ENCODE results near the gene ZYX.

Gene ZYX

DNA sequence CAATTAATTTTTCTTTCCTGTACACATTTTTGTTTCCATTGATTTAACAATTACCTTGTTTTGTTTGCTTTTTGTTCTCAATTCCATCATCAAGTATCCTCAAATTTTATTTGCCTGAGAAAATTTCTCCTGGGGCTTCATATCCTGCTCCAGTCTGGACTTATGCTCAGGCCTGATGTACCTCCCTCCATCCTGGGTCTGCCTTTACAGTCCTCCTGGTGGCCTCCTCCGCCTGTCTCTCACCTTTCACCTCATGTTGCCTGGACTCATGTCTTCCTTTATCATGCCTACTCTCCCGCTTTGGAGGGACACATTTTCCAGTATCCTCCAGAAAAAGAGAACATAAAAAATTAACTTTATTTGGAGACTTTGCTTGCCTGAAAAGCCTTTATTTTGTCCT lies 50.0 kb downstream of the ZYX start:
- Histone ChIP-seq H3K4me2 (ENCODE audit: low read depth, low read length, poor library complexity, severe bottlenecking) (no peak overlapping the region), H3K79me2 (ENCODE audit: insufficient read depth, low read length) (no peaks in the 10 kb centered on the region), H3K4me3 (ENCODE audit: insufficient read depth, low read length, poor library complexity, severe bottlenecking) (no peak overlapping the region), H3K27me3 (ENCODE audit: low read length) (no peaks in the 10 kb centered on the region), H3K27ac (ENCODE audit: low read depth, low read length) (no peak overlapping the region), H4K20me1 (ENCODE audit: low read depth, low read length) (no peaks in the 10 kb centered on the region), H3K9me3 (ENCODE audit: insufficient read depth, low read length) (no peaks in the 10 kb centered on the region), H3F3A (ENCODE audit: insufficient read depth) (no peaks in the 10 kb centered on the region), H3K36me3 (ENCODE audit: low read length) (no peaks in the 10 kb centered on the region), H3K9ac (ENCODE audit: low read length) (no peak overlapping the region), H3K9me2 (replicated peaks; ENCODE audit: insufficient read depth, low read length) (no peaks in the 10 kb centered on the region), H2AFZ (ENCODE audit: low read depth, low read length, severe bottlenecking) (no peak overlapping the region)
- TF ChIP-seq, protein P1, sequence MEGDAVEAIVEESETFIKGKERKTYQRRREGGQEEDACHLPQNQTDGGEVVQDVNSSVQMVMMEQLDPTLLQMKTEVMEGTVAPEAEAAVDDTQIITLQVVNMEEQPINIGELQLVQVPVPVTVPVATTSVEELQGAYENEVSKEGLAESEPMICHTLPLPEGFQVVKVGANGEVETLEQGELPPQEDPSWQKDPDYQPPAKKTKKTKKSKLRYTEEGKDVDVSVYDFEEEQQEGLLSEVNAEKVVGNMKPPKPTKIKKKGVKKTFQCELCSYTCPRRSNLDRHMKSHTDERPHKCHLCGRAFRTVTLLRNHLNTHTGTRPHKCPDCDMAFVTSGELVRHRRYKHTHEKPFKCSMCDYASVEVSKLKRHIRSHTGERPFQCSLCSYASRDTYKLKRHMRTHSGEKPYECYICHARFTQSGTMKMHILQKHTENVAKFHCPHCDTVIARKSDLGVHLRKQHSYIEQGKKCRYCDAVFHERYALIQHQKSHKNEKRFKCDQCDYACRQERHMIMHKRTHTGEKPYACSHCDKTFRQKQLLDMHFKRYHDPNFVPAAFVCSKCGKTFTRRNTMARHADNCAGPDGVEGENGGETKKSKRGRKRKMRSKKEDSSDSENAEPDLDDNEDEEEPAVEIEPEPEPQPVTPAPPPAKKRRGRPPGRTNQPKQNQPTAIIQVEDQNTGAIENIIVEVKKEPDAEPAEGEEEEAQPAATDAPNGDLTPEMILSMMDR (IDR thresholded peaks at IDR 0.05; ENCODE audit: insufficient read depth, low read length, poor library complexity, severe bottlenecking), result no peak
- TF ChIP-seq EZH2phosphoT487 (conservative IDR thresholded peaks at IDR 0.05; ENCODE audit: low read length), result no peak

DNA sequence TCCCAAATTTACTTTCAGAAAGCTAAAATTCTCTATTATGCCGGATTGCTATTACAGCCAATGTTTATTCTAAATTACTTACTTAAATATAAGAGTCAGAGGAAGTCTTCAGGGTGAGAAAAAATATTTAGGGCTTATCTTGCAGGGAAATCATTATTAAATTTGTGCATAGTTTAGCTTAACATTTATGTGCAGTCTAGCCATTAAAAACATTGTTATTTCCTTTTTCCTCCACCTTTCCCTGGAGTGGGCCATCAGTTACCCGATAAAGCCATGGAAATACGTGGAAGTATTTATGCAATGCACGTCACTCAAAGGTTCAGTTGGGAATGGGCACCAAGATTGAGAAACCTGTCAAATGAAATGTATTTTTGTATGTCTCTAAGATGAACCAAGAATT lies 52.6 kb downstream of the ZYX start:
- Histone ChIP-seq H3K27me3 (ENCODE audit: low read length) (no peaks in the 10 kb centered on the region), H3K9me2 (replicated peaks; ENCODE audit: insufficient read depth, low read length) (no peaks in the 10 kb centered on the region), H3F3A (ENCODE audit: insufficient read depth) (no peaks in the 10 kb centered on the region), H2AFZ (ENCODE audit: low read depth, low read length, severe bottlenecking) (no peak overlapping the region), H4K20me1 (ENCODE audit: low read depth, low read length) (no peaks in the 10 kb centered on the region), H3K9ac (ENCODE audit: low read length) (no peak overlapping the region), H3K79me2 (ENCODE audit: insufficient read depth, low read length) (no peaks in the 10 kb centered on the region), H3K4me2 (ENCODE audit: low read depth, low read length, poor library complexity, severe bottlenecking) (no peak overlapping the region), H3K27ac (ENCODE audit: low read depth, low read length) (no peak overlapping the region), H3K4me3 (ENCODE audit: insufficient read depth, low read length, poor library complexity, severe bottlenecking) (no peak overlapping the region), H3K9me3 (ENCODE audit: insufficient read depth, low read length) (no peaks in the 10 kb centered on the region), H3K36me3 (ENCODE audit: low read length) (no peaks in the 10 kb centered on the region)
- TF ChIP-seq, protein P1 (IDR thresholded peaks at IDR 0.05; ENCODE audit: insufficient read depth, low read length, poor library complexity, severe bottlenecking), result no peak
- no peak for TF ChIP-seq EZH2phosphoT487 (conservative IDR thresholded peaks at IDR 0.05; ENCODE audit: low read length)

DNA sequence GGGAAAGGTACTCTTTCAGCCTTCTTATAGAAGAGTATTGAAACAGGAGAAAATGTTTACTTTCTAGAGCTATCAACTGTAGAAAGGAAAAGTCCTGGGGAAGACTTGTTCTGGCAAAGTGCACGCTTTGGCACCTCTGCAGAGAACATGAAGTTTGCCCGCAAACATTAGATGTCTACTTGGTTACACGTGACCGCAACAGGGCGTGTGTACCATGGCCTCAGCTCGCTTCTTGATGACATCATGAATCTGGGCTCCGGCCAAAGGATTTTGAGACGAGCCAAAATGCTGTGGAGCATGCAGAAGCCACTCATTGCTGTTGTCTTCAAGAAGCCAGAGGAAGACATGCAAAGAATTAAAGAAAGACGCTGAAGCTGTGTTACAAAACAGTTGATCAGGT lies 53.5 kb downstream of the ZYX start:
- Histone ChIP-seq H3K9me2 (replicated peaks; ENCODE audit: insufficient read depth, low read length) (no peaks in the 10 kb centered on the region), H3K9ac (ENCODE audit: low read length) (no peak overlapping the region), H3F3A (ENCODE audit: insufficient read depth) (no peaks in the 10 kb centered on the region), H3K4me3 (ENCODE audit: insufficient read depth, low read length, poor library complexity, severe bottlenecking) (no peak overlapping the region), H3K36me3 (ENCODE audit: low read length) (no peaks in the 10 kb centered on the region), H2AFZ (ENCODE audit: low read depth, low read length, severe bottlenecking) (no peak overlapping the region), H3K9me3 (ENCODE audit: insufficient read depth, low read length) (no peaks in the 10 kb centered on the region), H4K20me1 (ENCODE audit: low read depth, low read length) (no peaks in the 10 kb centered on the region), H3K27me3 (ENCODE audit: low read length) (no peaks in the 10 kb centered on the region), H3K27ac (ENCODE audit: low read depth, low read length) (no peak overlapping the region), H3K79me2 (ENCODE audit: insufficient read depth, low read length) (no peaks in the 10 kb centered on the region), H3K4me2 (ENCODE audit: low read depth, low read length, poor library complexity, severe bottlenecking) (no peak overlapping the region)
- TF ChIP-seq EZH2phosphoT487 (conservative IDR thresholded peaks at IDR 0.05; ENCODE audit: low read length), result no peak
- TF ChIP-seq, protein P1 (IDR thresholded peaks at IDR 0.05; ENCODE audit: insufficient read depth, low read length, poor library complexity, severe bottlenecking), result no peak

All from SU-DHL-6 (cell line).